A549 (cell line): ENCODE measurements around the gene DSC1. TPM values are rescaled to one million over a fixed set of nuclear protein-coding genes. Genes with fewer than 3 reads are reported as not detected.

Experiments
- ATAC-seq, 2 experiments: fragments of 200-7000 bp in 1 of 2; fragments of >200 bp in 1 of 2; cut with Nextera tagmentation in 1 of 2; cut with Tn5 transposase in 1 of 2; 3 replicates each; pipeline versions ENCODE4 v1.8.0 to v1.9.1; 2018 to 2020; ENCODE audit warnings: mild to moderate bottlenecking in 1 of 2, moderate library complexity in 1 of 2
- CTCF ChIA-PET: fragments of 300-600 bp; sonication (Branson Sonifier 250); formaldehyde crosslinking; extraction: SDS; loops from one replicate; lab custom pipeline; 2021; ENCODE audit warnings: antibody characterized with exemption, inconsistent platforms; lab: Yijun Ruan, JAX
- POLR2A ChIA-PET: fragments of 350-600 bp; formaldehyde crosslinking; extraction: SDS; loops from one replicate; lab custom pipeline; 2021; ENCODE audit warnings: antibody characterized with exemption, inconsistent platforms; lab: Yijun Ruan, JAX
- DNase-seq, 2 experiments: peaks; one replicate each; pipeline versions ENCODE4 v3.0.0 to v3.0.0-alpha.2; 2011 to 2016; ENCODE audit warnings: low read depth in 1 of 2, low spot score in 1 of 2
- FAIRE-seq: peaks from 2 replicates; lab custom pipeline; 2011; peaks lifted over from hg19 to GRCh38; lab: Jason Lieb, UNC
- H3K27ac ChIP-seq, 2 experiments: fragments of >200 bp; sonication (Bioruptor Twin); formaldehyde crosslinking; 3 replicates each; pipeline ENCODE4 v1.5.1; 2016 to 2017
- H3K4me1 ChIP-seq: fragments of >200 bp; sonication (Bioruptor Twin); formaldehyde crosslinking; 3 replicates; pipeline ENCODE4 v1.6.1; 2016
- H3K4me2 ChIP-seq: fragments of >200 bp; sonication (Bioruptor Twin); formaldehyde crosslinking; 3 replicates; pipeline ENCODE4 v1.6.1; 2016
- H3K4me3 ChIP-seq: fragments of >200 bp; sonication (Bioruptor Twin); formaldehyde crosslinking; 3 replicates; pipeline ENCODE4 v1.5.1; 2016
- H3K9me3 ChIP-seq: fragments of >200 bp; sonication (Bioruptor Twin); formaldehyde crosslinking; 3 replicates; pipeline ENCODE4 v1.6.1; 2016
- ATOH8 ChIP-seq: fragments of 250-450 bp; sonication (Bioruptor Pico); IDR thresholded peaks from 2 replicates; pipeline ENCODE4 v1.5.0; 2020; ENCODE audit warnings: low read depth, mild to moderate bottlenecking, moderate library complexity
- CBX8 ChIP-seq: fragments of 200-600 bp; sonication (generic); IDR thresholded peaks from 2 replicates; pipeline ENCODE4 v1.6.1; 2016
- CEBPB ChIP-seq, 2 experiments: fragments of >200 bp in 1 of 2; sonication (Bioruptor Twin) in 1 of 2; formaldehyde crosslinking in 1 of 2; IDR thresholded peaks; 2 replicates each; pipeline ENCODE4 v1.6.1; 2012 to 2016
- CHD2 ChIP-seq: fragments of 150-350 bp; IDR thresholded peaks from 2 replicates; pipeline ENCODE4 v1.6.1; 2014; ENCODE audit warnings: low read length; ENCODE audit not compliant: partially characterized antibody
- E2F6 ChIP-seq: IDR thresholded peaks from 2 replicates; pipeline ENCODE4 v1.6.1; 2012; ENCODE audit warnings: low read depth, borderline replicate concordance
- EHF ChIP-seq: fragments of 250-450 bp; sonication (Bioruptor Pico); IDR thresholded peaks from 2 replicates; pipeline ENCODE4 v1.5.0; 2020; ENCODE audit warnings: mild to moderate bottlenecking
- ESRRA ChIP-seq: fragments of 150-350 bp; IDR thresholded peaks from 2 replicates; pipeline ENCODE4 v1.6.1; 2014; ENCODE audit warnings: mild to moderate bottlenecking, low read length, borderline replicate concordance
- FOXS1 ChIP-seq: fragments of 250-450 bp; sonication (Bioruptor Pico); IDR thresholded peaks from 2 replicates; pipeline ENCODE4 v1.5.0; 2020; ENCODE audit warnings: mild to moderate bottlenecking, moderate library complexity
- HOXB5 ChIP-seq: fragments of 250-450 bp; sonication (Bioruptor Pico); IDR thresholded peaks from 2 replicates; pipeline ENCODE4 v1.5.0; 2020; ENCODE audit warnings: mild to moderate bottlenecking, moderate library complexity
- JUN ChIP-seq, 2 experiments: fragments of >200 bp; sonication (Bioruptor Twin); formaldehyde crosslinking; IDR thresholded peaks; 2 replicates in 1 of 2; 3 replicates in 1 of 2; pipeline ENCODE4 v1.6.1; 2016 to 2017
- KDM1A ChIP-seq: fragments of 200-600 bp; sonication (generic); IDR thresholded peaks from 2 replicates; pipeline ENCODE4 v1.6.1; 2016; ENCODE audit warnings: low read depth, mild to moderate bottlenecking
- NPAS2 ChIP-seq: fragments of 250-450 bp; sonication (Bioruptor Pico); IDR thresholded peaks from 2 replicates; pipeline ENCODE4 v1.8.0; 2022; ENCODE audit warnings: mild to moderate bottlenecking, moderate library complexity, borderline replicate concordance
- POLR2AphosphoS2 ChIP-seq: conservative IDR thresholded peaks from 2 replicates; pipeline ENCODE4 v1.6.1; 2012; ENCODE audit warnings: low read length, improper control_type of control experiment, inconsistent platforms
- RAD21 ChIP-seq, 2 experiments: fragments of >200 bp in 1 of 2; sonication (Bioruptor Twin) in 1 of 2; formaldehyde crosslinking in 1 of 2; IDR thresholded peaks in 1 of 2; conservative IDR thresholded peaks in 1 of 2; 2 replicates in 1 of 2; 3 replicates in 1 of 2; pipeline ENCODE4 v1.6.1; 2012 to 2018; ENCODE audit warnings: inconsistent platforms in 1 of 2
- RCOR1 ChIP-seq: fragments of 150-350 bp; IDR thresholded peaks from 2 replicates; pipeline ENCODE4 v1.6.1; 2014; ENCODE audit warnings: antibody characterized with exemption, low read length, low read depth
- RNF2 ChIP-seq: fragments of 200-600 bp; sonication (generic); IDR thresholded peaks from 2 replicates; pipeline ENCODE4 v1.6.1; 2016; ENCODE audit warnings: low read depth, mild to moderate bottlenecking, antibody characterized with exemption, moderate library complexity, borderline replicate concordance
- TFCP2L1 ChIP-seq: fragments of 250-450 bp; sonication (Bioruptor Pico); IDR thresholded peaks from 2 replicates; pipeline ENCODE4 v1.5.0; 2021; ENCODE audit warnings: mild to moderate bottlenecking
- ZFP36 ChIP-seq: fragments of 450-650 bp; IDR thresholded peaks from 2 replicates; pipeline ENCODE4 v1.6.1; 2014; ENCODE audit warnings: borderline replicate concordance; ENCODE audit not compliant: partially characterized antibody
- ZNF302 ChIP-seq: fragments of 250-450 bp; sonication (Bioruptor Pico); IDR thresholded peaks from 2 replicates; pipeline ENCODE4 v1.9.0; 2021; ENCODE audit warnings: inconsistent platforms, mild to moderate bottlenecking, moderate library complexity
- WGBS: methylation state at CpG from one replicate; pipeline ENCODE4 v1.1.6; 2017; ENCODE audit errors: missing lambda C conversion rate; 5-methylcytosine and 5-hydroxymethylcytosine counted together
- polyA plus RNA-seq, 4 experiments: library from polyadenylated mRNA; depleted of rRNA in 3 of 4; stranded (reverse); fragments of >200 nt; fragmentation: RNase III in 1 of 4; extraction: RNeasy Plus Mini Kit Qiagen cat#74134 plus additional on column Dnase treatment in 1 of 4; gene quantifications; 2 replicates in 3 of 4; 3 replicates in 1 of 4; pipeline ENCODE4 v1.2.3, GENCODE V29; 2011 to 2017

The DSC1 gene
- polyA plus RNA-seq, 2 of the 4 experiments (the other 2 are of a cell fraction): not detected

- H3K9me3 ChIP-seq: no peaks in the 10 kb centered on the region
- no peak overlapping the region for H3K4me3 ChIP-seq
- ATAC-seq (no peak; a peak in 1 of 6 replicates), FAIRE-seq (no peak), DNase-seq (no peak)
- ChIA-PET CTCF (no interaction called here), POLR2A (no interaction called here)
- WGBS: 56% methylated on average over 5 of the region's 5 CpGs
- no peak for TF ChIP-seq NPAS2 (CRISPR knock-in tag)
- no peak for TF ChIP-seq POLR2AphosphoS2
- no peak for TF ChIP-seq FOXS1 (CRISPR knock-in tag)
- no peak for TF ChIP-seq CEBPB (IDR thresholded peaks at IDR 0.05)
- no peaks in the 10 kb centered on the region for H3K4me1 ChIP-seq
- H3K4me2 ChIP-seq: no peak overlapping the region
- H3K27ac ChIP-seq: no peak overlapping the region
Observed at GRCh38 chr18:31162419-31162793, 250 bp downstream of the DSC1 start.

GRCh38 chr18:31161757-31162418 is 768 bp downstream of the DSC1 start:
- CTCF ChIA-PET: no interaction called here
- 53% methylated on average over 2 of the region's 2 CpGs for WGBS
- POLR2A ChIA-PET: no interaction called here

GRCh38 chr18:31156821-31157763 is 5.6 kb downstream of the DSC1 start:
- H3K27ac ChIP-seq: no peak overlapping the region
- DNase-seq: no peak
- no peak for TF ChIP-seq TFCP2L1 (CRISPR knock-in tag)
- TF ChIP-seq RCOR1: no peak
- TF ChIP-seq KDM1A: no peak
- TF ChIP-seq EHF (CRISPR knock-in tag): no peak
- TF ChIP-seq ZFP36: no peak
- no peak for TF ChIP-seq E2F6
- TF ChIP-seq CBX8: no peak
- no peak for TF ChIP-seq HOXB5 (CRISPR knock-in tag)
- no peak for TF ChIP-seq RAD21 (conservative IDR thresholded peaks at IDR 0.05 in 1 of 2, IDR thresholded peaks at IDR 0.05 in 1 of 2)
- no peak for TF ChIP-seq JUN (IDR thresholded peaks at IDR 0.05)
- TF ChIP-seq ESRRA: no peak
- TF ChIP-seq RNF2: no peak
- no peak for TF ChIP-seq CHD2
- TF ChIP-seq ATOH8: no peak
- H3K9me3 ChIP-seq: no peaks in the 10 kb centered on the region
- no peak overlapping the region for H3K4me3 ChIP-seq
- ATAC-seq: no peak
- ChIA-PET POLR2A (no interaction called here), CTCF (no interaction called here)
- H3K4me1 ChIP-seq: no peaks in the 10 kb centered on the region
- WGBS: 67% methylated on average over 13 of the region's 13 CpGs
- FAIRE-seq: no peak
- no peak overlapping the region for H3K4me2 ChIP-seq

More at GRCh38 chr18:31161757-31162418, 768 bp downstream of the DSC1 start:
- no peaks in the 10 kb centered on the region for H3K9me3 ChIP-seq
- H3K4me2 ChIP-seq: no peak overlapping the region
- no peak for TF ChIP-seq ATOH8
- TF ChIP-seq ZNF302 (CRISPR knock-in tag): no peak
- H3K27ac ChIP-seq: no peak overlapping the region
- ATAC-seq (no peak), FAIRE-seq (no peak), DNase-seq (no peak)
- no peak overlapping the region for H3K4me3 ChIP-seq
- H3K4me1 ChIP-seq: no peaks in the 10 kb centered on the region
